Erythroblast (primary cell): Measurements from ENCODE around the gene C20orf144.

Experiments used
- GATA1 ChIP-seq: IDR thresholded peaks from 2 replicates; pipeline ENCODE4 v1.6.1; 2011; ENCODE audit warnings: low read depth, mild to moderate bottlenecking, control low read depth, low read length, moderate library complexity
- POLR2A ChIP-seq: IDR thresholded peaks from 2 replicates; pipeline ENCODE4 v1.6.1; 2011; ENCODE audit warnings: mild to moderate bottlenecking, low read length

DNA sequence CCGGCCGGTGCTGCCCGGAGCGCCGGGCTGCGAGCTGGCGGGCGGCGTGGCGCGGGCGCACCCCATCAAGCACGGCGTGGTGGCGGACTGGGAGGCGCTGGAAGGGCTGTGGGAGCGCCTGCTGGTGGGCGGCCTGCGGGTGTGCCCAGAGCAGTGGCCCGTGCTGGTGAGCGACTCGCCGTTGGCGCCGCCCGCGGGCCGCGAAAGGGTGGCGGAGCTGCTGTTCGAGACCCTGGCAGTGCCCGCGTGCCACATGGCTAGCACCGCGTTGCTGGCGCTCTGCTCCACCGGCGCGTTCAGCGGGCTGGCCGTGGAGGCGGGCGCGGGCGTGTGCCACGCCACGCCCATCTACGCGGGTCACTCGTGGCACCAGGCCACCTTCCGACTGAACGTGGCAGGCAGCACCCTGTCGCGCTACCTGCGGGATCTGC lies 5.1 kb downstream of the C20orf144 start:
- no peak for TF ChIP-seq POLR2A
- no peak for TF ChIP-seq GATA1
